ENCODE measurements around the gene GSE1.

The GSE1 gene

DNA sequence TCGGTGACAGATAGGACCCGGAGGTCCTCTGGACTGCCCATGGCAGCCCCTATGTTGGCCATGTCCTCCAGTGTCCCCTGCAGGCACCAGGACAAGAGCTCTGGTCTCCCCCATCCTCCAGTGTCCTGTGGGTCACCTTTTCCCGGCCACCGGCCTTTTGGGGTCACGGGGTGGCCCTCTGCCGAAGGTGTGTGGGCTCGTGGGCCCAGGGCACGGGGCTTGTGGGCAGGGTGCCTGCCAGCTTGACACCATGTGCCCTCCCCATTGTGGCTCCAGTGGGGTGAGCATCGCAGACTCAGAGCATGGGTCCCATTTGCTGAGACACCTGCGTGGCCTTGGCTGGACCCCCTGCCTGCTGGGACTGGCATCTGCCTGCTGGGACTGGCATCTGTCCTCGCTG lies 18.1 kb downstream of the GSE1 start:
- 96% methylated on average over 11 of the region's 11 CpGs for WGBS
- no peaks in the 10 kb centered on the region; the same call in 1 of the 2 replicates for H3K9me3 ChIP-seq (ENCODE audit: insufficient read depth, low read depth, low read length)
- H3K4me3 ChIP-seq (ENCODE audit: low read length), result no peak overlapping the region
- no peaks in the 10 kb centered on the region for H3K27me3 ChIP-seq (ENCODE audit: insufficient read depth, low read length)
- H3K9ac ChIP-seq (ENCODE audit: low read depth, low read length), result no peak overlapping the region
- peaks cover 9% of the 10 kb centered on the region; the same call in 1 of the 2 replicates for H3K36me3 ChIP-seq (ENCODE audit: insufficient read depth, low read length)
- H3K4me1 ChIP-seq (ENCODE audit: insufficient read depth, low read length), result peaks cover 2% of the 10 kb centered on the region; the same call in 1 of the 2 replicates
- no peak overlapping the region for H3K27ac ChIP-seq (ENCODE audit: low read depth, low read length)

DNA sequence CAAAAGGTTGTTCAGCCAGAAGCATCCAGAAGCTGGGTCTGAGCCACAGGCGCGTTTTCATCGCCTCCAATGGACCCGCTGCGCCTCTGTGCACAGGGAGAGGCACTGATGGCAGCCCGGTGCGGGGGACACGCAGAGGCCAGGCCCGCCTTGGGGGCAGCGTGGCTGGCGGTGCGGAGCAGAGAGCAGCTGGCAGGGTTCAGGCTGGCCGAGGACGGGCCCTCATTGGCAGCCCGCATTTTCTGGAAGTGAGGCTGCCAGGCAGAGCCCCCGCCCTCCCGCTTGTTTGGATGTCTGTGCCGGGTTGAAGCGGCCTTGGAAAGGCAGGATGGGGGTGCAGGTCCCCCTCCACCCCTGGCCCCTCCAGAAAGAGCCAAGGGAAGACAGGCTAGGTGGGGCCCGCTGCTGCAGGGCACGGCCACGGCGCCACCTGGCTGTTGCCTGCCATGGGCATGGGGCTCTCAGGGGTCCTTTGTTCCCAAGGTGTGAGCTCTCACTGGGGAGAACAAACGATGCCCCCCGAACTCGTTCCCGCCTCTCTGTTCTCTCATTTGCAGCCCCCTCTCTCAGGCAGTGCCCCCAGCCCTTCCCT lies 18.8 kb downstream of the GSE1 start:
- H3K27ac ChIP-seq (ENCODE audit: low read depth, low read length), result no peak overlapping the region
- WGBS, result 94% methylated on average over 27 of the region's 27 CpGs
- H3K4me1 ChIP-seq (ENCODE audit: insufficient read depth, low read length), result no peaks in the 10 kb centered on the region
- H3K27me3 ChIP-seq (ENCODE audit: insufficient read depth, low read length), result no peaks in the 10 kb centered on the region
- no peaks in the 10 kb centered on the region; the same call in 1 of the 2 replicates for H3K9me3 ChIP-seq (ENCODE audit: insufficient read depth, low read depth, low read length)
- H3K36me3 ChIP-seq (ENCODE audit: insufficient read depth, low read length), result peaks cover 9% of the 10 kb centered on the region; the same call in 1 of the 2 replicates
- no peak overlapping the region for H3K4me3 ChIP-seq (ENCODE audit: low read length)
- no peak overlapping the region for H3K9ac ChIP-seq (ENCODE audit: low read depth, low read length)

DNA sequence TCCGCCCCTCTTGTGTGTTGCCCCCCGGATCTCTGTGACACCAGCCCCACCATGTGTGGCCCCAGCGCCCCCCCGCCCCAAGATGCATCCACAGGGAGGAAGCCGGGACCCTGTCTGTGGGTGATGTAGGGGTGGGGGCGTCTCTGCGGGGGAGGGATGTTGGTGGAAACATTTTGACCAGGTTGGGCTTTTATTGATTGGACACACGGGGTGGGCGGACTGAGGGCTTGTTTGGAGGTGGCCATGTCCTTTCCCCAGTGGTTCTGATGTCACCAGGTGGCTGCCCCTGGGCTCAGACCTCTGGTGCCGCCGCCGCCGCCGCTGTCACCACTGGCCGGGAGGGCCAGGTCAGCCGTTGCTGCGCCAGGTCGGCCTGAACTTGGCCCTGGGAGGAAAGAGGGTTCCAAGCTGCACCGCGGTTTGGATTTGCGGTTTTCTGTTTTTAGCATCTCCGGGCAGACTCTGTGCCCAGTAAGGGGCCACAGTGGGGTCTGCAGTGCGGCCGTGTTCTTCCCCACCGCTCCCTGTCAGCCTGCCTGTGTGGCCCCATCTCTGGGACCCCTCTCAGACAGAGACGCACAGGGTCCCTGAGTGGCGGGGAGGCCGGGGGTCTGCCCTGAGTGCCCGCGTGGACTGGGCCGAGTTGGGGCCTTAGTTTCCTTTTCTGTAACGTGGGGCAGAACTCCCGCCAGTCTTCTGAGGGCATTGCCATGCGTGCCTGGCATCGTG lies 19.8 kb downstream of the GSE1 start:
- WGBS, result 94% methylated on average over 35 of the region's 35 CpGs
- Histone ChIP-seq H3K27ac (ENCODE audit: low read depth, low read length) (no peak overlapping the region), H3K4me1 (ENCODE audit: insufficient read depth, low read length) (no peaks in the 10 kb centered on the region), H3K36me3 (ENCODE audit: insufficient read depth, low read length) (peaks cover 9% of the 10 kb centered on the region; the same call in 1 of the 2 replicates), H3K9ac (ENCODE audit: low read depth, low read length) (no peak overlapping the region), H3K9me3 (ENCODE audit: insufficient read depth, low read depth, low read length) (no peaks in the 10 kb centered on the region; the same call in 1 of the 2 replicates), H3K4me3 (ENCODE audit: low read length) (no peak overlapping the region), H3K27me3 (ENCODE audit: insufficient read depth, low read length) (no peaks in the 10 kb centered on the region)

DNA sequence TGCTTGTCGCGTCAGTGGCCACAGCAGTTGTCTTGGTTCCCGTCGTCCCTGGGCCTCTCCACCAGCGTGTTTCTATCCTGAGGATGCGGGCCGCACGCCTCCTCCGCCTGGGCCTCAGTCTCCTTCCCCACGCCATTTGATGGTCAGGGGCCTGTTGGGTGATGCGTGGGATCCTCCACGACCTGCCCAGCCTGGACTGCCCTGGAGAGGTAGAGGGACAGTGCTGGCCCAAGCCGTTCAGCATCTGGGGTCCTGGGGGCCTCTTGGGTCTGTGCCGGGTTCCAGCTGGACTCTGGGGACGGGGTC lies 20.3 kb downstream of the GSE1 start:
- no peaks in the 10 kb centered on the region for H3K4me1 ChIP-seq (ENCODE audit: insufficient read depth, low read length)
- peaks cover 9% of the 10 kb centered on the region; the same call in 1 of the 2 replicates for H3K36me3 ChIP-seq (ENCODE audit: insufficient read depth, low read length)
- H3K9ac ChIP-seq (ENCODE audit: low read depth, low read length), result no peak overlapping the region
- no peaks in the 10 kb centered on the region for H3K27me3 ChIP-seq (ENCODE audit: insufficient read depth, low read length)
- no peaks in the 10 kb centered on the region; the same call in 1 of the 2 replicates for H3K9me3 ChIP-seq (ENCODE audit: insufficient read depth, low read depth, low read length)
- H3K27ac ChIP-seq (ENCODE audit: low read depth, low read length), result no peak overlapping the region
- no peak overlapping the region for H3K4me3 ChIP-seq (ENCODE audit: low read length)
- WGBS, result 96% methylated on average over 15 of the region's 15 CpGs

DNA sequence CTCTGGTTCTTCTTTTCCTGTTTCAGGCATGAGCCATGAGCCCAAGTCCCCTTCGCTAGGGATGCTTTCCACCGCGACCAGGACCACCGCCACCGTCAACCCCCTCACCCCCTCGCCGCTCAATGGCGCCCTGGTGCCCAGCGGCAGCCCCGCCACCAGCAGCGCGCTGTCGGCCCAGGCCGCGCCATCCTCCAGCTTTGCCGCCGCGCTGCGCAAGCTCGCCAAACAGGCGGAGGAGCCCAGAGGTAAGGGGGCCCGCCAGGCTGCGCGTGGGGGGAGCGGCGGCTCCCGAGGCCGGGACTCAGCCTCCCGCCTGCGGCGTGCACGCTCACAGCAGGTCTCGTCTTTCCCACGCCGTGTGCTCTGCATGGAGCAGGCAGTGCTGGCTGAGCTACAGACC lies 20.8 kb downstream of the GSE1 start:
- H3K36me3 ChIP-seq (ENCODE audit: insufficient read depth, low read length), result peaks cover 9% of the 10 kb centered on the region; the same call in 1 of the 2 replicates
- WGBS, result 94% methylated on average over 35 of the region's 35 CpGs
- H3K27me3 ChIP-seq (ENCODE audit: insufficient read depth, low read length), result no peaks in the 10 kb centered on the region
- no peak overlapping the region for H3K27ac ChIP-seq (ENCODE audit: low read depth, low read length)
- H3K9me3 ChIP-seq (ENCODE audit: insufficient read depth, low read depth, low read length), result no peaks in the 10 kb centered on the region; the same call in 1 of the 2 replicates
- H3K4me1 ChIP-seq (ENCODE audit: insufficient read depth, low read length), result no peaks in the 10 kb centered on the region
- no peak overlapping the region for H3K9ac ChIP-seq (ENCODE audit: low read depth, low read length)
- no peak overlapping the region for H3K4me3 ChIP-seq (ENCODE audit: low read length)

DNA sequence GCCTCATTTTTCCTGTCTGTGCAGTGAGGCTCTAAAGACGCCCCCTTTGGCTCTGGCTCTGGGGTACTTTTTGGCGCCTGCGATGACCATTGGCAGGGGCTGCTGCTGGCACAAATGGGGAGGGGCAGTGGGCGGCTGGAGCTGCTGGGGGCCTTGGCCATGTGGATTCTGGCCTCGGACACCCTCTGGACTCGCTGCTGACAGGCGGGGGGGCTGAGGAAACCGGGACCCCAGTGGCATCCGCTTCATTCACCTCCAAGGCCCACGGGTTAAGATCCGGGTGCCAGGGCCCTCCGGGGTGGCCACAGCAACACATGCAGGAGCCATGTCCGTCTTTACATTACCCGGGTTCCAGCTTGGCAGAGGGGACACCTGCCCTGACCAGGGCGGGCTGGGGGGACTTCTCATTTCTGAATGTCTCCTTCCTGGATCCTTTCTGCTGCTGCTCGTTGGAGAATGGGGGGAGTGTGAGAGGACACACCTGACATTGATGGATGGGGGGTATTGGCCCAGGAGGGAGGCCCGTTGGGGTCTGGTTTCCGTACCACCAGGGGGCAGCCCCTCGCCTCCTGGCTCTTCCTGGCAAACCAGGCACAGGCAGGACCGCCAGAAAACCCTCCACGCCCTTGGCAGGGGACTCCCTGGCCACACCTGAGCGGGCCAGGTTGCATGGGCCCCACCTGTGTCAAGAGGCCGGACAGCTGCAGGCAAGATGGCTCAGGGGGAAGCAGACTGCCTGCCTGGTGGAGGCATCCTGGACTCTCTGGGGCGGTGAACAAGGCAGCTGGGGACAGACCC lies 21.8 kb downstream of the GSE1 start:
- 87% methylated on average over 24 of the region's 24 CpGs for WGBS
- no peak overlapping the region for H3K9ac ChIP-seq (ENCODE audit: low read depth, low read length)

DNA sequence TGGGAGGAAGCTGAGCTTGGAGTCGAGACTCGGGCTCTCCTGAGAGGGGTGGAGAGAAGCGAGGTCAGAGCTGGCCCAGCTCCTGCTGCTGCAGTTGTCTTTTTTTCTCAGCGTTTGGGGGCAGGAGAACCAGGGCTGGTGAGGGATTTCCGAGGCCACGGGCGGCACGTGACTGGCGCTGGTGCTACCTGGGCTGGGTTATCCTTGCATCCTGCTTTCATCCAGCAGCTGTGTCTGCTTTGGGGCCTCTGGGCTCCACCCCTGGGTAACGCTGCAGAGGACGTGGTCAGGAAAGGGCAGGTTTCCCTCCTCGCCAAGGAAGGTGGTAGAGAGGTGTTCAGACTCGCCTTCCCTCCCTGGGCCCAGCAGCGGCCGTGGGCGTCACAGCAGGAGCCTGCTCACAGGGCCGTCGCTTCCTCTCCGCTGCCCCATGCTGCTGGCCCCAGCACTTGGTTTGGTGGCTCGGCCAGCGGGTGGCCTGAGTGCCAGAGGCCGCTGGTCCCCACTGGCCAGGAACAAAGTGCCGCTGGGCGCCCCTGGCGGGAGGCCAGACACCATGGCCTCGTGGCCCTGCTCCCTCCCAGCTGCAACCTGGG lies 22.5 kb downstream of the GSE1 start:
- no peaks in the 10 kb centered on the region for H3K27me3 ChIP-seq (ENCODE audit: insufficient read depth, low read length)
- no peak overlapping the region for H3K4me3 ChIP-seq (ENCODE audit: low read length)
- H3K27ac ChIP-seq (ENCODE audit: low read depth, low read length), result no peak overlapping the region
- peaks cover 11% of the 10 kb centered on the region; the same call in 1 of the 2 replicates for H3K36me3 ChIP-seq (ENCODE audit: insufficient read depth, low read length)
- no peak overlapping the region for H3K9ac ChIP-seq (ENCODE audit: low read depth, low read length)
- H3K4me1 ChIP-seq (ENCODE audit: insufficient read depth, low read length), result no peaks in the 10 kb centered on the region
- 92% methylated on average over 26 of the region's 26 CpGs for WGBS
- H3K9me3 ChIP-seq (ENCODE audit: insufficient read depth, low read depth, low read length), result no peaks in the 10 kb centered on the region

More for the DNA sequence above, 21.8 kb downstream of the GSE1 start:
- no peaks in the 10 kb centered on the region for H3K9me3 ChIP-seq (ENCODE audit: insufficient read depth, low read depth, low read length)
- H3K27ac ChIP-seq (ENCODE audit: low read depth, low read length), result no peak overlapping the region; the same call in 1 of the 2 replicates
- no peaks in the 10 kb centered on the region for H3K27me3 ChIP-seq (ENCODE audit: insufficient read depth, low read length)
- peaks cover 9% of the 10 kb centered on the region; the same call in 1 of the 2 replicates for H3K36me3 ChIP-seq (ENCODE audit: insufficient read depth, low read length)
- H3K4me1 ChIP-seq (ENCODE audit: insufficient read depth, low read length), result no peaks in the 10 kb centered on the region
- no peak overlapping the region for H3K4me3 ChIP-seq (ENCODE audit: low read length)

DNA sequence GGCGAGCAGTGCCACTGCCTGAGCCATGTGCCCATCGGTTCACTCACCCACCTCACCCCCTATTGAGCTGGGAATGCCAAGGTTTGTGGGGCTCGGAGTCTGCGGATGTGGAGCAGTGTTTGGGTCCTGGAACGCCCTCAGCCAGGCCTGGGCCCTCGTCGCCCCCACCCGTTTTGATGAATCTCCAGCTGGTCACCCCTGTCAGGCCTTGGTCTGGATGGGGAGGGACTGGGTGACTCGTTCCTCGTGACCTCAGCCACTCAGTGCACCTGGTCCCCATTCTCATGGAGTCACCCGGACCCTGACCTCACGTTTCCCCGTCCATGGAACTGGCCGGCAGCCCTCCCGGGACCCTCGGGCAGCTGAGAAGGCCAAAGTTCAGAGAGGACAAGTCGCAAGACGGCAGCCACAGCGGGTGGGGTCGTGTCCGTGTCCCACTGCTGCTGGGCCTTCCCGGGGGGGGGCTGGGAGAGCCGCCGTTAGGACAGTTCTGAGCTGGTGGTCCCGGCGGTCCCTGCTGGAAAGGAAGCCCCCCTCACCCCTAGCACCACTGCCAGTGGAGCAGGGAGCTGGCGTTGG lies 23.2 kb downstream of the GSE1 start:
- Histone ChIP-seq H3K4me1 (ENCODE audit: insufficient read depth, low read length) (no peaks in the 10 kb centered on the region), H3K4me3 (ENCODE audit: low read length) (no peak overlapping the region), H3K27me3 (ENCODE audit: insufficient read depth, low read length) (no peaks in the 10 kb centered on the region), H3K36me3 (ENCODE audit: insufficient read depth, low read length) (peaks cover 15% of the 10 kb centered on the region; the same call in 1 of the 2 replicates), H3K9ac (ENCODE audit: low read depth, low read length) (peak overlapping the region; percentile 20; the same call in 1 of the 2 replicates), H3K9me3 (ENCODE audit: insufficient read depth, low read depth, low read length) (no peaks in the 10 kb centered on the region), H3K27ac (ENCODE audit: low read depth, low read length) (no peak overlapping the region)
- WGBS, result 92% methylated on average over 27 of the region's 27 CpGs

DNA sequence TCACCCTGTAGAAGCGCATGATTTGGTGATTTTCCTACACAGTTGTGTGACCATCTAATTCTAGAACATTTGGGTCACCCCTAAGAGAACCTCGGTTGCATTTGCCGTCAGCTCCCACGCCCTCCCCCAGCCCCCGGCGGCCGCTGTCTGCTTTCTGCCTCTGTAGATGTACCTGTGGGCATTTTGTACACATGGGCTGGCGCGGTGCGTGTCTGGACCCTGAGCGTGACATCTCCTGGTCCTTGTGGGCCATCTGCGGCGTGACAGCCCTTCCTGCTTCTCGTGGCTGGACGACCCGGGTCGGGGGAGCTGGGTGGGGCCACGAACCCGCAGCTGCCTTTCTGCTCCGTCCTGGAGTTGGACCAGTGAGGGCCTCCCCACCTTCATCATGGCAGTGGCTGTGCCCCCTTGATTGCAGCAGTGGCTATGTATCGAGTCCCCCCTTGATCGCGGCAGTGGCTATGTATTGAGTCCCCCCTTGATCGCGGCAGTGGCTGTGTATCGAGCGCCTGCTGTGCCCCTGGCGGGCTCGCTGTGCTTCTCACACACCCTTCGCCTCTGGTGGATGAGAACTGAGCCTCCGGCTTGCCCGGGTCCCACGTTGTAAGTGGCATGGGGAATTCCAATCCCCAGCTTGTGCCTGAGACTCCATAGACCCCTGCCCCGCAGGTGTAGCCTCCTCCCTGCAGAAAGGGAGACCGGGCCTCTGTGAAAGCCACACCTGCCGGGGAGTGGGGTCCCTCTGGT lies 24.1 kb downstream of the GSE1 start:
- Histone ChIP-seq H3K9me3 (ENCODE audit: insufficient read depth, low read depth, low read length) (no peaks in the 10 kb centered on the region), H3K27me3 (ENCODE audit: insufficient read depth, low read length) (no peaks in the 10 kb centered on the region), H3K4me3 (ENCODE audit: low read length) (no peak overlapping the region), H3K27ac (ENCODE audit: low read depth, low read length) (no peak overlapping the region), H3K4me1 (ENCODE audit: insufficient read depth, low read length) (no peaks in the 10 kb centered on the region), H3K36me3 (ENCODE audit: insufficient read depth, low read length) (peaks cover 19% of the 10 kb centered on the region; the same call in 1 of the 2 replicates), H3K9ac (ENCODE audit: low read depth, low read length) (no peak overlapping the region)
- 94% methylated on average over 36 of the region's 36 CpGs for WGBS
